Peyer's patch (tissue), 4 donors: ENCODE data around the gene MAPK1.

ENCODE experiments used
- POLR2A ChIP-seq, 2 donors: fragments of 450-650 bp; IDR thresholded peaks; one replicate each; pipeline ENCODE4 v1.5.1; 2017; ENCODE audit warnings: antibody characterized with exemption in 2 of 2, mild to moderate bottlenecking in 2 of 2, moderate library complexity in 2 of 2
- TF ChIP-seq, protein P1 (sequence below), 6 experiments: fragments of 450-650 bp in 4 of 6; fragments of 200-600 bp in 2 of 6; sonication (generic) in 1 of 6; IDR thresholded peaks; one replicate each; pipeline ENCODE4 v1.5.1; 2017 to 2019; ENCODE audit warnings: antibody characterized with exemption in 6 of 6, mild to moderate bottlenecking in 3 of 6, moderate library complexity in 1 of 6

DNA sequence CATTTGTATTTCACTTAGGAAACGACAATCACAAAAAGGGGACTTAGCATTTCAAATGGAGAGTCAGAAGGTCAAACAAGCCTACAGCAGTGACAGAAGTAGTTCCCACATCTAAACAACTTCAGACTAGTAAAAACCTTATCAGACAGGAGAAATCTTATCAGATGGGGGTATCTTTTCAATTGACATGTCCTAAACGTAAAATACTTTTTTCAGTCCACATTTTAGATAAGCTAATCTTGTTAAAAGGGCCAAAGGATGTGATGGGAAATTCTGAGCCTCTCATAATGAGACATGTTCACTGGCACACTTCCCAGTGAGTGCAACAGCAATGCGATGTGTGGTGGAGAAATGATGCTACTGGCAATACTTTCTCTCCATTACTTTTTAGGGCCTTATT lies 2.4 kb downstream of the MAPK1 start:
- TF ChIP-seq, protein P1, sequence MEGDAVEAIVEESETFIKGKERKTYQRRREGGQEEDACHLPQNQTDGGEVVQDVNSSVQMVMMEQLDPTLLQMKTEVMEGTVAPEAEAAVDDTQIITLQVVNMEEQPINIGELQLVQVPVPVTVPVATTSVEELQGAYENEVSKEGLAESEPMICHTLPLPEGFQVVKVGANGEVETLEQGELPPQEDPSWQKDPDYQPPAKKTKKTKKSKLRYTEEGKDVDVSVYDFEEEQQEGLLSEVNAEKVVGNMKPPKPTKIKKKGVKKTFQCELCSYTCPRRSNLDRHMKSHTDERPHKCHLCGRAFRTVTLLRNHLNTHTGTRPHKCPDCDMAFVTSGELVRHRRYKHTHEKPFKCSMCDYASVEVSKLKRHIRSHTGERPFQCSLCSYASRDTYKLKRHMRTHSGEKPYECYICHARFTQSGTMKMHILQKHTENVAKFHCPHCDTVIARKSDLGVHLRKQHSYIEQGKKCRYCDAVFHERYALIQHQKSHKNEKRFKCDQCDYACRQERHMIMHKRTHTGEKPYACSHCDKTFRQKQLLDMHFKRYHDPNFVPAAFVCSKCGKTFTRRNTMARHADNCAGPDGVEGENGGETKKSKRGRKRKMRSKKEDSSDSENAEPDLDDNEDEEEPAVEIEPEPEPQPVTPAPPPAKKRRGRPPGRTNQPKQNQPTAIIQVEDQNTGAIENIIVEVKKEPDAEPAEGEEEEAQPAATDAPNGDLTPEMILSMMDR (IDR thresholded peaks at IDR 0.05): no peak
- no peak for TF ChIP-seq POLR2A (IDR thresholded peaks at IDR 0.05)
